Measurements from ENCODE around the gene FRMD4A. TPM values are rescaled to one million over a fixed set of nuclear protein-coding genes. Genes with fewer than 3 reads are reported as not detected.
A peak's percentile ranks its signal among the peaks of the same experiment; 100 is the strongest.

FRMD4A gene
- total RNA-seq, 1 experiment from 2014 or later: 18.3 TPM

- H3K27me3 ChIP-seq (ENCODE audit: insufficient read depth, low read depth): no peaks in the 10 kb centered on the region
- TF ChIP-seq, protein P1, sequence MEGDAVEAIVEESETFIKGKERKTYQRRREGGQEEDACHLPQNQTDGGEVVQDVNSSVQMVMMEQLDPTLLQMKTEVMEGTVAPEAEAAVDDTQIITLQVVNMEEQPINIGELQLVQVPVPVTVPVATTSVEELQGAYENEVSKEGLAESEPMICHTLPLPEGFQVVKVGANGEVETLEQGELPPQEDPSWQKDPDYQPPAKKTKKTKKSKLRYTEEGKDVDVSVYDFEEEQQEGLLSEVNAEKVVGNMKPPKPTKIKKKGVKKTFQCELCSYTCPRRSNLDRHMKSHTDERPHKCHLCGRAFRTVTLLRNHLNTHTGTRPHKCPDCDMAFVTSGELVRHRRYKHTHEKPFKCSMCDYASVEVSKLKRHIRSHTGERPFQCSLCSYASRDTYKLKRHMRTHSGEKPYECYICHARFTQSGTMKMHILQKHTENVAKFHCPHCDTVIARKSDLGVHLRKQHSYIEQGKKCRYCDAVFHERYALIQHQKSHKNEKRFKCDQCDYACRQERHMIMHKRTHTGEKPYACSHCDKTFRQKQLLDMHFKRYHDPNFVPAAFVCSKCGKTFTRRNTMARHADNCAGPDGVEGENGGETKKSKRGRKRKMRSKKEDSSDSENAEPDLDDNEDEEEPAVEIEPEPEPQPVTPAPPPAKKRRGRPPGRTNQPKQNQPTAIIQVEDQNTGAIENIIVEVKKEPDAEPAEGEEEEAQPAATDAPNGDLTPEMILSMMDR (conservative IDR thresholded peaks at IDR 0.05): no peak
- no peak for TF ChIP-seq EZH2 (IDR thresholded peaks at IDR 0.05; ENCODE audit: low read depth)
- H4K20me1 ChIP-seq (ENCODE audit: insufficient read depth): no peaks in the 10 kb centered on the region
- intact Hi-C loops (cut with micrococcal nuclease; ENCODE audit: unreplicated experiment): no loop called here
- no peak overlapping the region for H3K4me3 ChIP-seq
- ChIA-PET POLR2A (ENCODE audit: unreplicated experiment) (no interaction called here), CTCF (no interaction called here)
- H3K9me2 ChIP-seq (ENCODE audit: insufficient read depth): no peaks in the 10 kb centered on the region
- no peak for DNase-seq
- H3K36me3 ChIP-seq (ENCODE audit: low read depth): no peaks in the 10 kb centered on the region
- no peaks in the 10 kb centered on the region for H3K79me2 ChIP-seq (ENCODE audit: low read depth)
- no peak overlapping the region for H3K27ac ChIP-seq
- no TSS peak for BruUV-seq (replicated peaks)
- no peaks in the 10 kb centered on the region for H3K4me1 ChIP-seq (replicated peaks; ENCODE audit: insufficient read depth)
- peaks cover 7% of the 10 kb centered on the region; the same call in 1 of the 2 replicates for H3K9me3 ChIP-seq (ENCODE audit: insufficient read depth, low read depth)
- no peak overlapping the region for H2AFZ ChIP-seq
- no peak overlapping the region for H3K4me2 ChIP-seq
- H3F3A ChIP-seq (ENCODE audit: insufficient read depth, low read depth): peaks cover 8% of the 10 kb centered on the region
These were observed 207.6 kb downstream of the FRMD4A start for GRCh38 chr10:14123139-14123538.

DNA sequence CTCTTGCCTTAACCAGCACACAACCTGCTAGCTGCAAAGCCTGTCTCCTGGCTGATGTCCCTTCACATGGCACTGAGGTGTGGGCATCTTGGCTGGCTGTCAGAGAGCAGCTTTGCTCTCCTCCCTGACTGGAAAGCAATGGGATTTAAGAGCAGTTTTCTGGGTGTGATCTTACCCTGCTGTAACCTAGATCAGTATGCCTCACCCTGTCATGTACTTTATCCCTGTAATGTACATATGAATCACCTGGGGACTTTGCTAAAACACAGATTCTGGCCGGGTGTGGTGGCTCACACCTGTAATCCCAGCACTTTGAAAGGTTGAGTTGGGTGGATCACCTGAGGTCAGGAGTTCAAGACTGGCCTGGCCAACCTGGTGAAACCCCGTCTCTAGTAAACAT, 209.9 kb downstream of the FRMD4A start:
- CTCF ChIA-PET: no interaction called here
- no peaks in the 10 kb centered on the region for H3K9me2 ChIP-seq (ENCODE audit: insufficient read depth)
- no peak overlapping the region for H3K4me2 ChIP-seq
- intact Hi-C loops (cut with micrococcal nuclease; ENCODE audit: unreplicated experiment): no loop called here
- TF ChIP-seq, protein P1 (conservative IDR thresholded peaks at IDR 0.05): no peak
- no peak overlapping the region for H3K4me3 ChIP-seq
- POLR2A ChIA-PET (ENCODE audit: unreplicated experiment): no interaction called here
- H3K9me3 ChIP-seq (ENCODE audit: insufficient read depth, low read depth): no peaks in the 10 kb centered on the region; the same call in 1 of the 2 replicates
- H3K27ac ChIP-seq: no peak overlapping the region
- no peaks in the 10 kb centered on the region for H3K27me3 ChIP-seq (ENCODE audit: insufficient read depth, low read depth)
- BruUV-seq (replicated peaks): no TSS peak
- H3F3A ChIP-seq (ENCODE audit: insufficient read depth, low read depth): no peaks in the 10 kb centered on the region
- DNase-seq: no peak
- no peaks in the 10 kb centered on the region for H4K20me1 ChIP-seq (ENCODE audit: insufficient read depth)
- no peaks in the 10 kb centered on the region for H3K36me3 ChIP-seq (ENCODE audit: low read depth)
- H2AFZ ChIP-seq: no peak overlapping the region
- H3K4me1 ChIP-seq (replicated peaks; ENCODE audit: insufficient read depth): no peaks in the 10 kb centered on the region
- no peaks in the 10 kb centered on the region for H3K79me2 ChIP-seq (ENCODE audit: low read depth)

DNA sequence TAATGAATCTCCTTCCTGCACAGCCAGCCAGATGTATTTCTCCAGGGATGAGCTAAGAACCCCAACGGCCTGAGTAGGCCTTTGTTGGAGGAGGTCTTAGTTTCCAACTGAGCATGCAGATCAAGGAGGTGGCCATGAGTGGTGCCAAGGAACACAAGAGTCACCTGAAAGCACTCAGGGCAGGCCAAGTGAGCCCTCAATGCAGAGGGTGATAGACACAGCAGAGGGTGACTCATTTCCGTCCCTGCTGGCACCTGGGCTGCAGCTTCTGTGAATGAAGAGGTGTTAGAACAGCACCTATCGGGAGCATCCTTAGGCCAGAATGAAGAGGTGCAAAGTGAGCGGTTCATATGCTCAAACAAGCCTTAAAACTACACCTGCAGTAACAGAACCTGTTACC, 211.8 kb downstream of the FRMD4A start:
- no peaks in the 10 kb centered on the region for H3K9me2 ChIP-seq (ENCODE audit: insufficient read depth)
- no peaks in the 10 kb centered on the region for H3K27me3 ChIP-seq (ENCODE audit: insufficient read depth, low read depth)
- BruUV-seq (replicated peaks): no TSS peak
- H3K4me3 ChIP-seq: no peak overlapping the region
- H3K9me3 ChIP-seq (ENCODE audit: insufficient read depth, low read depth): no peaks in the 10 kb centered on the region; the same call in 1 of the 2 replicates
- H2AFZ ChIP-seq: no peak overlapping the region
- TF ChIP-seq EZH2 (IDR thresholded peaks at IDR 0.05; ENCODE audit: low read depth): no peak
- TF ChIP-seq, protein P1 (conservative IDR thresholded peaks at IDR 0.05): no peak
- H3K36me3 ChIP-seq (ENCODE audit: low read depth): no peaks in the 10 kb centered on the region
- no peaks in the 10 kb centered on the region for H4K20me1 ChIP-seq (ENCODE audit: insufficient read depth)
- H3K4me1 ChIP-seq (replicated peaks; ENCODE audit: insufficient read depth): no peaks in the 10 kb centered on the region
- ChIA-PET CTCF (no interaction called here), POLR2A (ENCODE audit: unreplicated experiment) (no interaction called here)
- no peaks in the 10 kb centered on the region for H3K79me2 ChIP-seq (ENCODE audit: low read depth)
- no peaks in the 10 kb centered on the region for H3F3A ChIP-seq (ENCODE audit: insufficient read depth, low read depth)
- no peak overlapping the region for H3K4me2 ChIP-seq
- H3K27ac ChIP-seq: no peak overlapping the region
- DNase-seq: peak; percentile 33 to 53
- intact Hi-C loops (cut with micrococcal nuclease; ENCODE audit: unreplicated experiment): no loop called here
